HepG2 (cell line): ENCODE results near the gene ZNF813. TPM values are rescaled to one million over a fixed set of nuclear protein-coding genes. Genes with fewer than 3 reads are reported as not detected.

Experiments used
- ETV6 ChIP-seq: sonication (generic); formaldehyde crosslinking; conservative IDR thresholded peaks from 2 replicates; pipeline ENCODE4 v1.4.0; 2020; ENCODE audit warnings: missing genetic modification reagents
- HIVEP1 ChIP-seq: sonication (generic); formaldehyde crosslinking; IDR thresholded peaks from 2 replicates; pipeline ENCODE4 v1.4.0; 2020; ENCODE audit warnings: mild to moderate bottlenecking, missing genetic modification reagents
- HMGA1 ChIP-seq: sonication (generic); formaldehyde crosslinking; conservative IDR thresholded peaks from 2 replicates; pipeline ENCODE4 v1.4.0; 2020; ENCODE audit warnings: missing genetic modification reagents
- HMGXB4 ChIP-seq, 2 experiments: sonication (generic) in 1 of 2; formaldehyde crosslinking in 1 of 2; IDR thresholded peaks; 2 replicates each; pipeline versions ENCODE4 v1.4.0 to v1.6.1; 2018 to 2020; ENCODE audit warnings: missing genetic modification reagents in 2 of 2, borderline replicate concordance in 1 of 2, low read depth in 1 of 2, mild to moderate bottlenecking in 1 of 2, missing biosample characterization in 1 of 2
- JDP2 ChIP-seq: sonication (generic); formaldehyde crosslinking; IDR thresholded peaks from 2 replicates; pipeline ENCODE4 v1.8.1; 2022; ENCODE audit warnings: missing genetic modification reagents, borderline replicate concordance
- JUNB ChIP-seq: sonication (generic); formaldehyde crosslinking; IDR thresholded peaks from 2 replicates; pipeline ENCODE4 v1.8.0; 2022; ENCODE audit warnings: missing genetic modification reagents, mild to moderate bottlenecking, borderline replicate concordance
- MTA3 ChIP-seq: sonication (generic); formaldehyde crosslinking; IDR thresholded peaks from 2 replicates; pipeline ENCODE4 v1.4.0; 2020; ENCODE audit warnings: missing genetic modification reagents
- POGK ChIP-seq: sonication (generic); formaldehyde crosslinking; conservative IDR thresholded peaks from 2 replicates; pipeline ENCODE4 v1.8.0; 2022; ENCODE audit warnings: mild to moderate bottlenecking, moderate library complexity, missing genetic modification reagents
- POGZ ChIP-seq: sonication (generic); formaldehyde crosslinking; IDR thresholded peaks from 2 replicates; pipeline ENCODE4 v1.4.0; 2020; ENCODE audit warnings: mild to moderate bottlenecking, missing genetic modification reagents
- RCOR2 ChIP-seq: IDR thresholded peaks from 2 replicates; pipeline ENCODE4 v1.6.1; 2016; ENCODE audit warnings: missing biosample characterization, missing genetic modification reagents
- SETDB1 ChIP-seq: sonication (generic); formaldehyde crosslinking; IDR thresholded peaks from 2 replicates; pipeline ENCODE4 v1.5.1; 2020; ENCODE audit warnings: missing genetic modification reagents, mild to moderate bottlenecking, borderline replicate concordance
- SP5 ChIP-seq: IDR thresholded peaks from 2 replicates; pipeline ENCODE4 v1.6.1; 2016; ENCODE audit warnings: low read depth, borderline replicate concordance
- ZNF263 ChIP-seq: sonication (generic); formaldehyde crosslinking; IDR thresholded peaks from 2 replicates; pipeline ENCODE4 v1.4.0; 2020; ENCODE audit warnings: missing genetic modification reagents
- ZNF329 ChIP-seq: sonication (generic); formaldehyde crosslinking; IDR thresholded peaks from 2 replicates; pipeline ENCODE4 v1.9.0; 2021; ENCODE audit warnings: low read depth, mild to moderate bottlenecking, missing genetic modification reagents
- ZNF33B ChIP-seq: sonication (generic); formaldehyde crosslinking; IDR thresholded peaks from 2 replicates; pipeline ENCODE4 v1.5.1; 2020; ENCODE audit warnings: mild to moderate bottlenecking, missing genetic modification reagents
- ZNF501 ChIP-seq: sonication (generic); formaldehyde crosslinking; IDR thresholded peaks from 2 replicates; pipeline ENCODE4 v1.5.1; 2020; ENCODE audit warnings: mild to moderate bottlenecking, moderate library complexity, missing genetic modification reagents
- ZNF746 ChIP-seq: sonication (generic); formaldehyde crosslinking; IDR thresholded peaks from 2 replicates; pipeline ENCODE4 v1.8.0; 2022; ENCODE audit warnings: mild to moderate bottlenecking, missing genetic modification reagents
- ZNF768 ChIP-seq: sonication (generic); formaldehyde crosslinking; IDR thresholded peaks from 2 replicates; pipeline ENCODE4 v1.4.0; 2020; ENCODE audit warnings: missing genetic modification reagents
- polyA plus RNA-seq, 8 experiments: library from polyadenylated mRNA; depleted of rRNA in 3 of 8; stranded (reverse) in 7 of 8; unstranded in 1 of 8; fragments of >200 nt; fragmentation: Illumina TruSeq in 4 of 8; extraction: Trizol in 4 of 8; gene quantifications; 2 replicates each; pipeline versions ENCODE4 v1.2.1 to v1.2.3, GENCODE V29; 2011 to 2016; ENCODE audit warnings: low read depth in 4 of 8, missing spikeins in 1 of 8, mixed read lengths in 1 of 8; ENCODE audit not compliant: insufficient read depth in 1 of 8
- total RNA-seq, 5 experiments: library from RNA; depleted of rRNA; stranded (reverse); fragments of >200 nt; fragmentation: Illumina TruSeq; extraction: Trizol; gene quantifications; 2 replicates each; pipeline ENCODE4 v1.2.3, GENCODE V29; 2016; ENCODE audit warnings: low read depth in 1 of 5
- TF ChIP-seq, protein P1 (sequence below): IDR thresholded peaks from 2 replicates; pipeline ENCODE4 v1.6.1; 2016; ENCODE audit warnings: low read depth, missing genetic modification reagents, missing compliant biosample characterization
- TF ChIP-seq, protein P2 (sequence below): sonication (generic); formaldehyde crosslinking; IDR thresholded peaks from 2 replicates; pipeline ENCODE4 v1.8.0; 2022; ENCODE audit warnings: missing genetic modification reagents, mild to moderate bottlenecking, borderline replicate concordance

The ZNF813 gene
- total and polyA plus RNA-seq, 2 of the 13 experiments (the other 11 are each of a cell fraction or from before 2014, with no cell fraction given): 2.1 to 8.9 TPM

DNA sequence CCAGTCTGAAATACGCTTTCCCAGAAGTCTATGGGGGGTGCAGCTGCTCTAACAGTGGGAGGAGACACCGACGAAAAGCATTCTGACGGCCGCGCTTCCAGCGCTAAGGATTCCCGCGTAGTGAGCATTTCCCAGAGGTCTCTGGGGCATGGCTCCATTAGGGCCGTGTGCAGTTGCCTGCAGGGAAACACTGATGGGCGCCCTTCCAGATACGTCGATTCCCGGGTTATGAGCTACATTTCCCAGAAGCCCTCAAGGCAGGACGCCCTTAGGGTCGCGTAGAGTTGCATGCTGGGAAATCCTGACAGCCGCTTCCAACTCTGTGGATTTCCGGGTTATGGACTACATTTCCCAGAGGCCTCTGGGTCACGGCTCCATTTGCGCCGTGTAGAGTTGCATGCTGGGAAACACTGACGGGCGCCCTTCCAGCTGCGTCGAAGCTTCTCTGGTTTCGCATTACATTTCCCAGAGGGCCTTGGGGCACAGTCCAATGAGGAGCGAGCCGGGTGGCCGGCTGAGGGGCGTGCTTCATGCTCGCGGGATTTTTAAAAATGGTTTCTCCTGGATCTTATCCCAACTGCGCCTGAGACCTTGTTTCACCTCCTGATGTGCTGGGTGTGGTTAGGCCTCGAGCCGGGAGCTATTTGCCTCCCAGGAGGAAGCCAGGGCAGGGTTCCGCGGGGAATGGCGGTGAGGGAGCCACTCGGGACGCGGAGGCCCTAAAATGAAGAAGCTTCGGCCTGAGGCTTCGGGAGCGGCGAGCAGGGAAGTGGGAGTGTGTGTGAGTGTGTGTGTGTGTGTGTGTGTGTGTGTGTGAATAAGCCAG lies 53.2 kb downstream of the ZNF813 start (continued):
- TF ChIP-seq, protein P1, sequence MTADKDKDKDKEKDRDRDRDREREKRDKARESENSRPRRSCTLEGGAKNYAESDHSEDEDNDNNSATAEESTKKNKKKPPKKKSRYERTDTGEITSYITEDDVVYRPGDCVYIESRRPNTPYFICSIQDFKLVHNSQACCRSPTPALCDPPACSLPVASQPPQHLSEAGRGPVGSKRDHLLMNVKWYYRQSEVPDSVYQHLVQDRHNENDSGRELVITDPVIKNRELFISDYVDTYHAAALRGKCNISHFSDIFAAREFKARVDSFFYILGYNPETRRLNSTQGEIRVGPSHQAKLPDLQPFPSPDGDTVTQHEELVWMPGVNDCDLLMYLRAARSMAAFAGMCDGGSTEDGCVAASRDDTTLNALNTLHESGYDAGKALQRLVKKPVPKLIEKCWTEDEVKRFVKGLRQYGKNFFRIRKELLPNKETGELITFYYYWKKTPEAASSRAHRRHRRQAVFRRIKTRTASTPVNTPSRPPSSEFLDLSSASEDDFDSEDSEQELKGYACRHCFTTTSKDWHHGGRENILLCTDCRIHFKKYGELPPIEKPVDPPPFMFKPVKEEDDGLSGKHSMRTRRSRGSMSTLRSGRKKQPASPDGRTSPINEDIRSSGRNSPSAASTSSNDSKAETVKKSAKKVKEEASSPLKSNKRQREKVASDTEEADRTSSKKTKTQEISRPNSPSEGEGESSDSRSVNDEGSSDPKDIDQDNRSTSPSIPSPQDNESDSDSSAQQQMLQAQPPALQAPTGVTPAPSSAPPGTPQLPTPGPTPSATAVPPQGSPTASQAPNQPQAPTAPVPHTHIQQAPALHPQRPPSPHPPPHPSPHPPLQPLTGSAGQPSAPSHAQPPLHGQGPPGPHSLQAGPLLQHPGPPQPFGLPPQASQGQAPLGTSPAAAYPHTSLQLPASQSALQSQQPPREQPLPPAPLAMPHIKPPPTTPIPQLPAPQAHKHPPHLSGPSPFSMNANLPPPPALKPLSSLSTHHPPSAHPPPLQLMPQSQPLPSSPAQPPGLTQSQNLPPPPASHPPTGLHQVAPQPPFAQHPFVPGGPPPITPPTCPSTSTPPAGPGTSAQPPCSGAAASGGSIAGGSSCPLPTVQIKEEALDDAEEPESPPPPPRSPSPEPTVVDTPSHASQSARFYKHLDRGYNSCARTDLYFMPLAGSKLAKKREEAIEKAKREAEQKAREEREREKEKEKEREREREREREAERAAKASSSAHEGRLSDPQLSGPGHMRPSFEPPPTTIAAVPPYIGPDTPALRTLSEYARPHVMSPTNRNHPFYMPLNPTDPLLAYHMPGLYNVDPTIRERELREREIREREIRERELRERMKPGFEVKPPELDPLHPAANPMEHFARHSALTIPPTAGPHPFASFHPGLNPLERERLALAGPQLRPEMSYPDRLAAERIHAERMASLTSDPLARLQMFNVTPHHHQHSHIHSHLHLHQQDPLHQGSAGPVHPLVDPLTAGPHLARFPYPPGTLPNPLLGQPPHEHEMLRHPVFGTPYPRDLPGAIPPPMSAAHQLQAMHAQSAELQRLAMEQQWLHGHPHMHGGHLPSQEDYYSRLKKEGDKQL (CRISPR knock-in tag): no peak
- TF ChIP-seq POGK (CRISPR knock-in tag) (no peak), POGZ (CRISPR knock-in tag) (peak; percentile 77; the same call in 1 of the 2 replicates), HIVEP1 (CRISPR knock-in tag) (no peak), ZNF768 (CRISPR knock-in tag) (no peak), JDP2 (CRISPR knock-in tag) (no peak), ZNF746 (no peak), JUNB (no peak), ZNF263 (CRISPR knock-in tag) (no peak), ZNF33B (CRISPR knock-in tag) (no peak), SP5 (no peak), SETDB1 (no peak), ZNF329 (CRISPR knock-in tag) (no peak), RCOR2 (no peak), HMGA1 (CRISPR knock-in tag) (no peak), HMGXB4 (CRISPR knock-in tag; IDR thresholded peaks at IDR 0.05; ENCODE audit: borderline replicate concordance in 1 of 2, low read depth in 1 of 2) (no peak), ETV6 (CRISPR knock-in tag) (no peak), ZNF501 (CRISPR knock-in tag) (0 out of 2 replicates have a peak, but pooled peaks have one; percentile 20), MTA3 (CRISPR knock-in tag) (no peak)
- TF ChIP-seq, protein P2, sequence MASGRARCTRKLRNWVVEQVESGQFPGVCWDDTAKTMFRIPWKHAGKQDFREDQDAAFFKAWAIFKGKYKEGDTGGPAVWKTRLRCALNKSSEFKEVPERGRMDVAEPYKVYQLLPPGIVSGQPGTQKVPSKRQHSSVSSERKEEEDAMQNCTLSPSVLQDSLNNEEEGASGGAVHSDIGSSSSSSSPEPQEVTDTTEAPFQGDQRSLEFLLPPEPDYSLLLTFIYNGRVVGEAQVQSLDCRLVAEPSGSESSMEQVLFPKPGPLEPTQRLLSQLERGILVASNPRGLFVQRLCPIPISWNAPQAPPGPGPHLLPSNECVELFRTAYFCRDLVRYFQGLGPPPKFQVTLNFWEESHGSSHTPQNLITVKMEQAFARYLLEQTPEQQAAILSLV (CRISPR knock-in tag): peak; percentile 39; the same call in 1 of the 2 replicates
